ENCODE measurements around the gene MCU.
A peak's percentile ranks its signal among the peaks of the same experiment; 100 is the strongest.
"Not testable (repeated sequence)": the region's sequence is repeated elsewhere in the genome, so short reads cannot be mapped to it uniquely, and the experiment has no call there.

The MCU gene, protein sequence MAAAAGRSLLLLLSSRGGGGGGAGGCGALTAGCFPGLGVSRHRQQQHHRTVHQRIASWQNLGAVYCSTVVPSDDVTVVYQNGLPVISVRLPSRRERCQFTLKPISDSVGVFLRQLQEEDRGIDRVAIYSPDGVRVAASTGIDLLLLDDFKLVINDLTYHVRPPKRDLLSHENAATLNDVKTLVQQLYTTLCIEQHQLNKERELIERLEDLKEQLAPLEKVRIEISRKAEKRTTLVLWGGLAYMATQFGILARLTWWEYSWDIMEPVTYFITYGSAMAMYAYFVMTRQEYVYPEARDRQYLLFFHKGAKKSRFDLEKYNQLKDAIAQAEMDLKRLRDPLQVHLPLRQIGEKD

DNA sequence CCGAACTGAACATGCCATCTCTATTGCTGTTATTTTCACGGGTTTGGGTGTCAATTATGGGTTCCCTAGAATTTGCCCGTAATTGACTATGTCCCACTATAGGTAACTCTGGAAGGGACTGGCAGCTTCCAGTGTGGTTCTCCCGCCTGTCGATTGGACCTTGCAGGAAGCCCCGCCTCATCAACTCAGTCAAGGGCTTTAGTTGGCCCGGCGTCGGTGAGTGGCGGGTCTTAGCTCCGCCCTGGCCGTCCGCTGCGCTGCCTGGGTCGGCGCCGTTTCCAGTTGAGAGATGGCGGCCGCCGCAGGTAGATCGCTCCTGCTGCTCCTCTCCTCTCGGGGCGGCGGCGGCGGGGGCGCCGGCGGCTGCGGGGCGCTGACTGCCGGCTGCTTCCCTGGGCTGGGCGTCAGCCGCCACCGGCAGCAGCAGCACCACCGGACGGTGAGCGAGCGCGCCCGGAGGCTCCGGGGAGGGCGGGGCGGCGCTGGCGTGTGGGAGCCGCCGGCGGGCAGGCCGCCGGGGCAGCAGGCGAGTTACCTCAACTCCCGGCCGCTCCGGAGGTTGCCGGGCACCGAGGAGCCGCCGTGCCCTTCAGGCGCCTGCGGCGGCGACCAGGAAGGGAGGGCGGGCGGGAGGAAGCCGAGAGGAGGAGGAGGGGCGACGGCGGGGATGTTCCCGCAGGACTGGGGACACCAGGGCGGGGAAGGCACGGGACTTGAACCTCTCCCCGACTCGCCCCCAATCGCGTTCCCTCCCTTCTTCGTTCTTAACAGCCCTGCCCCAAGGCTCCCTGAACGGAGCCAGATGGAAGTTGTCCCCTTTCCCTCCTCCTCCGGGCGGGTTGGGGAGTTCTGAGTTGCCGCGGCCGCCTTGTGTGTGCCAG lies at the start of gene MCU:
TSS of gene MCU (plus strand) at position 281 of the 881 bp plus-strand sequence. CDS start at position 290, 9 bp downstream.
- peak; percentile 84 to 88 for DNase-seq (ENCODE audit: low read depth in 1 of 2, low spot score in 1 of 2)

DNA sequence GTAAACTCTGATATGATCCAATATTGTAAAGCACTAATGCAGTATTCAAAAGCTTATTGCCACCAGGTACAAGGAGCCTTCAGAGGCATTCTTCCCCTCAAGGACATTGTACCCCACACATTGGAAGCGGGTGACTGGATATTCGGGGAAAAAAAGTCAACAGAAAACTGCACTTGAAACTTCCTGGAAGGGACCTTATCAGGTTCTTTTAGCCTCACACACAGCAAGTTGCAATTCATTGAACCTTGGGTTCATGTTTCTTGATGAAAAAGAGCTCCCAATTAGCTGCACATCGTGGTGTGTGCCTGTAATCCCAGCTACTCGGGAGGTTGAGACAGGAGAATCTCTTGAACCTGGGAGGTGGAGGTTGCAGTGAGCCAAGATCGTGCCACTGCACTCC lies 49.6 kb upstream of the MCU start:
- DNase-seq (ENCODE audit: low read depth in 1 of 2, low spot score in 1 of 2), result no peak

DNA sequence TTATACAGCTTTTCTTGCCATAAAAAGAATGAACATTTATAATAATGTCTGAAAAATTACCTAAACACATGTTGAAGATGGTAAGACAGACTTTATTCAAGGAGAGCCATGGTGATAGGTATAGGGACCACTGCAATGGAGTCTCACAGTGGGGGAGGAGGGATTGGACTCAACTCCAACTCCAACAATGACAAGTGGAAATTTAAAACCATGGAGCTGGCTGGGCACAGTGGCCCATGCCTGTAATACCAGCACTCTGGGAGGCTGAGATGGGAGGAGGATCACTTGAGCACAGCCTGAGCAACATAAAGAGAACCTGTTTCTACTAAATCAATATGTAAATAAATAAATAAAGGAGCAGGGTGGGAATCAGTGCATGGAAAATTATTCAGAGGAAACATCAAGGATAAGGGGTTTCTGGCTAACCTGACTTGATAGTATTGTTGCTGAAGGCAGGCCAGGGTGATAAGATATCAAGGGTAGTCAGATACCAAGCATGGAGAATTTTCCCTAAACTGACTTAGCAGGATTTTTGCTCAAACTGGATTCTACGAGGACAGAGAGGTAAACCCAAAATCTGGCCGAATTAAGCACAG lies 46.6 kb upstream of the MCU start:
- no peak for DNase-seq (ENCODE audit: low read depth in 1 of 2, low spot score in 1 of 2)

- not testable (repeated sequence) for DNase-seq (ENCODE audit: low read depth in 1 of 2, low spot score in 1 of 2)
Measured at GRCh38 chr10:72646971-72647370, 45.0 kb upstream of the MCU start.

GRCh38 chr10:72648301-72648700 lies 43.6 kb upstream of the MCU start:
- no peak for DNase-seq (ENCODE audit: low read depth in 1 of 2, low spot score in 1 of 2)

GRCh38 chr10:72649291-72649690 lies 42.7 kb upstream of the MCU start:
- DNase-seq (ENCODE audit: low read depth in 1 of 2, low spot score in 1 of 2), result no peak

GRCh38 chr10:72653383-72654096 lies 38.4 kb upstream of the MCU start:
- DNase-seq (ENCODE audit: low read depth in 1 of 2, low spot score in 1 of 2), result no peak

GRCh38 chr10:72654720-72655119 lies 37.2 kb upstream of the MCU start:
- no peak for DNase-seq (ENCODE audit: low read depth in 1 of 2, low spot score in 1 of 2)

DNA sequence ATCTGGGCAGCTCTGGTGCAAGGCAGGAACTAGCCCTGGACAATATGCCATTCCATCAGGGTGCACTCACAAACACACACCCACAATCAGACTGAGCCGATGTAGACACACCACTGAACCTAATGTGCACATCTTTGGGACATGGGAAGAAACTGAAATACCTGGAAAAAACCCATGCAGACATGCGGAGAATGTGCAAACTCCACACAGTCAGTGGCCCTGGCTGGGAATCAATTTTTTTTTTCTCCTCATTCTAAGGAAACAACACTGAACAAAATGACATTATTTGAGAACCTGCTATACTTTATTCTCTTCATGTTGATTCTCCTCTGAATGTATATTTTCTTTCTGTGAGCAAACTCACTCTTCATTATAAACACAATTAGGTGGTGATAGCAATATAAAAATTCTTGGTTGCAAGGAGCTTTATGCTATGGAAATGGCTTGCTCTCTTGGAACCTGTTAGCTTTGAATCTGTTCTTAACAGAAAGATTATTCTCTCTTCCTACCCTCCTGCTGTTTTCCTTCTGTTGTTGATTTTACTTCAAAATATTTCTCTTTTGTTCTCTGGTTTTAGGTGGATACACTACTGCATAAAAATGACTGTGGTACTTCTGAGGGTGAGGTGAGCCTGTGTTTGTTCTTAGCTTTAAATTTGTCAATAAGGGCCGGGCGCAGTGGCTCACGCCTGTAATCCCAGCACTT lies 33.1 kb upstream of the MCU start:
- no peak for DNase-seq (ENCODE audit: low read depth in 1 of 2, low spot score in 1 of 2)

DNA sequence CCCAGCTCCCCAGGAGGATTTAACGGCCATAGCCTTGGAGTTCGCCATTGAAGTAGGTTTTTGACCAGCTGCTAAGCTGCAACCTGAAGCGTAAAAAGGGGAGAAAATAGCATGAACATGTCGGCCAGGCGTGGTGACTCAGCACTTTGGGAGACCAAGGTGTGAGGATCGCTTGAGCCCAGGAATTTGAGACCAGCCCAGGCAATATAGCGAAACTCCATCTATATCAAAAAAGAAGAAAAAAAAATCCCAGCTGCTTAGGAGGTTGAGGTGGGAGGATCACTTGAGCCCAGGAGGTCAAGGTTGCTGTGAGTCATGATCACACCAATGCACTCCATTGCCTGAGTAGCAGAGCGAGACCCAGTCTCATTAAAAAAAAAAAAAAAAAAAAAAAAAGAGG lies 32.2 kb upstream of the MCU start:
- DNase-seq (ENCODE audit: low read depth in 1 of 2, low spot score in 1 of 2), result no peak

GRCh38 chr10:72660220-72660619 lies 31.7 kb upstream of the MCU start:
- no peak for DNase-seq (ENCODE audit: low read depth in 1 of 2, low spot score in 1 of 2)

DNA sequence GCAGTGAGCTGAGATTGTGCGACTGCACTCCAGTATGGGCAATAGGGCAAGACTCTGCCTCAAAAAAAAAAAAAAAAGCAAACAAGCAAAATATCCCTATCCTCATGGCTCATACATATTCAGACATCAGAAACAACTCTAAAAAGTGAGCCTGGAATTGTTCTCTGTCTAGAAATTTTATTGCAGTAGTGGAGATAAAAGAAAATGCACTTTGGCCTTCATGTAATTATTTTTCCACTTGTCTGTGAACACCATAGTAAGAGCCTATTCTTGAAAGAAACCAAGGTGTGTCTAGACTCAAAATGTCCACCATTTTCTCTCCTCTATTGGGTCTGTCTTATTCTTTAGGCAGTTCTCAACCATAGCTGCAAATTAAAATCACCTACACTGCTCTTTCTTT lies 30.5 kb upstream of the MCU start:
- DNase-seq (ENCODE audit: low read depth in 1 of 2, low spot score in 1 of 2), result no peak

DNA sequence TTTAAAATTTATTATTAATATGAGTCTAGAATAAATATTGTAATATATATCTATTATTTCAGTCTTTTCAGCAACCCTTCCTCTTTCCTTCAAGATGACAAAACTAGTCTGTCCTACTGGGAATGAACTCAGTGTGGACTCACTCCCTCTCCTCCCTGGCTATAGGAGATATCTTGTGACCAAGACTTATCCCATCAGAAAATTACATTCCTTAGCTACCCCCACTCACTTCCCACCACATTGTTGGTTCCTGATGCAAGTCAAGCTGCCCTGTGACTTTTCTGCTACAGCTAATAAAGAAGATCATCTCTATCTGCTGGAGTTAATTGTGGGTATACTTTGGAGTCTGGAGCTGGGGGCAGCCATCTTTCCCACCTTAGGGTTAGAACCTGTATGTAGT lies 28.0 kb upstream of the MCU start:
- DNase-seq (ENCODE audit: low read depth in 1 of 2, low spot score in 1 of 2), result no peak

DNA sequence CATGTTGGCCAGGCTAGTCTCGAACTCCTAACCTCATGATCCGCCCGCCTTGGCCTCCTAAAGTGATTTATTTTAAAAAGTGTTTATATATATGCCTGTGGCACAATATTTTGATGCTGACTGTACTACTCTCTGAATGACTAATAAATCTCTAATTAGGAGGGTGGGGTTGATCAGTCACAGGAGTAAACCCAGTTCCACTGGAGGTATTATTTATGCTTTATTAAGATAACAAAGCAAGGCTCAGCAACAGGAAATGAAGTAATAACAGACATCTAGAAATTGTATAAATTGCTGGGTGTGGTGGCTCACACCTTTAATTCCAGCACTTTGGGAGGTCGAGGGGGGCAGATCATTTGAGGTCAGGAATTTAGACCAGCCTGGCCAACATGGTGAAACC lies 26.0 kb upstream of the MCU start:
- no peak for DNase-seq (ENCODE audit: low read depth in 1 of 2, low spot score in 1 of 2)

DNA sequence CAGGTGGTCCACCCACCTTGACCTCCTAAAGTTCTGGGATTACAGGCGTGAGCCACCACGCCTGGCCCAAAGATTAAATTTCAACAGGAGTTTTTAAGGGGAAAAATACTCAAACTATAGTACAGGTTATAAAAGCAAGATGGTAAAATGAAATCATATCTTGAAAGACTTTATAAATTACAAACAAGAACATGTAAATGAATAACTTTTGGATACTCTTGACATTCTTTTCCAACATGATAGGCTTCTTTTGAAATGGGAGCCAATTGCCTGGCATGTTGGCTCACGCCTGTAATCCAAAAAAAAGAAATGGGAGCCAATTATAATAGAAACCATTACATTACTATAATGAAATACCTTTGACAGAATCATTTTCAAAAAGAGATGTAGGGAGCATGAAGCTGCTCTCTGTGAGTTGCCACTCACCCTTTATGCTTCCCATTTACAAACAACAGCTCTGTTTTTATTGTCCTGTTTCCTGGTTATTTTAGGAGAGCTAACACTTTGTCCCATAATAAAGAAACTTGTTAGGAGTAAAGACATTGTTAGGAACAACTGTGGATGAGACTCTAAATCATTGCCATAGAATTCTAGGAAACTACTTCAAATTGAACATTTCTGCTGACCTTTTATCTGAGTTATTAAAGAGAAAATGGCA lies 24.6 kb upstream of the MCU start:
- no peak for DNase-seq (ENCODE audit: low read depth in 1 of 2, low spot score in 1 of 2)

- no peak for DNase-seq (ENCODE audit: low read depth in 1 of 2, low spot score in 1 of 2)
Measured at GRCh38 chr10:72673280-72673679, 18.7 kb upstream of the MCU start.

DNA sequence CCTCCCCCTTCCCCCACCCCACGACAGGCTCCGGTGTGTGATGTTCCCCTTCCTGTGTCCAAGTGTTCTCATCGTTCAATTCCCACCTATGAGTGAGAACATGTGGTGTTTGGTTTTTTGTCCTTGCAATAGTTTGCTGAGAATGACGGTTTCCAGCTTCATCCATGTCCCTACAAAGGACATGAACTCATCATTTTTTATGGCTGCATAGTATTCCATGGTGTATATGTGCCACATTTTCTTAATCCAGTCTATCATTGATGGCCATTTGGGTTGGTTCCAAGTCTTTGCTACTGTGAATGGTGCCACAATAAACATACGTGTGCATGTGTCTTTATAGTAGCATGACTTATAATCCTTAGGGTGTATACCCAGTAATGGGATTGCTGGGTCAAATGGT lies 17.8 kb upstream of the MCU start:
- not testable (repeated sequence) for DNase-seq (ENCODE audit: low read depth in 1 of 2, low spot score in 1 of 2)

DNA sequence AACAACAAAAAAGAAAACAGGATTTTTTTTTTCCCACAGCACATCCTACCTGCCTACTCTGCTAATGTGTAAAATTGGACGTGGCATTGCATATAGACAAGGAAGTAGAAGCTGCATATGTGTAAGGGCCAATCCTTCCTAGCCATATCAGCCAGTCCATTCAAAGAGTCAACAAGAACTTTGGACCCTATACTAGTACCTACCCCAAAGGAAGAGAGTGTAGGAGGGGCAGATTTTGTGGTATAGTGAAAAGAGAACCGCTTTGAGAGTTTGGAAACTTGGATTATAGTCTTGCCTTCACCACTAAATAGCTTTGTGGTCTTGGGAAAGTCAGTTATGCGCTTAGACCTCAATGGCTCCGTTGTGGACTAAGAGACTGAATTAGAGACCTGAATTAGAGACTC lies 12.1 kb upstream of the MCU start:
- DNase-seq (ENCODE audit: low read depth in 1 of 2, low spot score in 1 of 2), result no peak

DNA sequence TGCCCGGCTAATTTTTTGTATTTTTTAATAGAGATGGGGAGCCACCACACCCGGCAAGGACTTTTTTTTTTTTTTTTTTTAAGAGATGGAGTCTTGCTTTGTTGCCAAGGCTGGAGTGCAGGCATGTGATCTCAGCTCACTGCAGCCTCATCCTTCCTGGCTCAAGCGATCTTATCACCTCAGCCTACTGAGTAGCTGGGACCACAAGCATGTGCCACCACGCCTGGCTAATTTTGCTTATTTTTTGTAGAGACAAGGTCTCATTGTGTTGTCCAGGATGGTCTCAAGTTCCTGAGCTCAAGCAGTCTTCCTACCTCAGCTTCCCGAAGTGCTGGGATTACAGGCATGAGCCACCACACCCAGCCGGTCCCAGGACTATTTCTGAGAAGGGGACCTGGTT lies 9.3 kb upstream of the MCU start:
- DNase-seq (ENCODE audit: low read depth in 1 of 2, low spot score in 1 of 2), result no peak

- DNase-seq (ENCODE audit: low read depth in 1 of 2, low spot score in 1 of 2), result no peak
Measured at GRCh38 chr10:72685264-72685921, 6.5 kb upstream of the MCU start.

Measured in stimulated activated CD4-positive, alpha-beta T cell treated with anti-CD3 and anti-CD28 coated beads, Interleukin-15, amount 100 ng/mL, for 1 hour (primary cell).